Measurements from ENCODE around the gene ROBO1. TPM values are rescaled to one million over a fixed set of nuclear protein-coding genes. Genes with fewer than 3 reads are reported as not detected.

The ROBO1 gene
- total and polyA plus RNA-seq, 2 experiments from 2014 or later = 29.3 to 171 TPM

DNA sequence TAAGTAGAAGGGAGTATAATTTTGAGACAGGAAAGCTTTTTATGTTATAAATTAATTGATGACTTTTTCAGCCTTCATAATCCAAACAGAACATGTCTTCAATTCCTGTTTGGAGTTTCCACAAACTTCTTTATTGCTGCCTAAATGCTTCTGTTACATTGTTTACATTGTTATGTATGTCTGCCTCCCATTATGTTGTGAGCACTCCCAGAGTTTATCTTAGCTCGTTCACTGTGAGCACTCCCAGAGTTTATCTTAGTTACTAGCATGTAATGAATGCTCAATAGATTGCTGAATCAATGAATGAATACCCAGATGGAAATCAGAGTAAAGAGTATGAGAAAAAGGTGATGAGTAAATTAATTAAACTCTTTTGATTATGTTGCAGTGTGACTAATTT, 1178.0 kb downstream of the ROBO1 start:
- Histone ChIP-seq H3K9me3 (ENCODE audit: low read depth) (no peaks in the 10 kb centered on the region), H3K4me3 (no peak overlapping the region), H3K27ac (no peak overlapping the region), H3K4me1 (ENCODE audit: low read depth) (no peaks in the 10 kb centered on the region), H3K36me3 (no peaks in the 10 kb centered on the region), H3K27me3 (no peaks in the 10 kb centered on the region)
- DNase-seq (ENCODE audit: low read depth in 1 of 2, low spot score in 1 of 2) = peak in 1 of 2 donors; percentile 5
- TF ChIP-seq, protein P1, sequence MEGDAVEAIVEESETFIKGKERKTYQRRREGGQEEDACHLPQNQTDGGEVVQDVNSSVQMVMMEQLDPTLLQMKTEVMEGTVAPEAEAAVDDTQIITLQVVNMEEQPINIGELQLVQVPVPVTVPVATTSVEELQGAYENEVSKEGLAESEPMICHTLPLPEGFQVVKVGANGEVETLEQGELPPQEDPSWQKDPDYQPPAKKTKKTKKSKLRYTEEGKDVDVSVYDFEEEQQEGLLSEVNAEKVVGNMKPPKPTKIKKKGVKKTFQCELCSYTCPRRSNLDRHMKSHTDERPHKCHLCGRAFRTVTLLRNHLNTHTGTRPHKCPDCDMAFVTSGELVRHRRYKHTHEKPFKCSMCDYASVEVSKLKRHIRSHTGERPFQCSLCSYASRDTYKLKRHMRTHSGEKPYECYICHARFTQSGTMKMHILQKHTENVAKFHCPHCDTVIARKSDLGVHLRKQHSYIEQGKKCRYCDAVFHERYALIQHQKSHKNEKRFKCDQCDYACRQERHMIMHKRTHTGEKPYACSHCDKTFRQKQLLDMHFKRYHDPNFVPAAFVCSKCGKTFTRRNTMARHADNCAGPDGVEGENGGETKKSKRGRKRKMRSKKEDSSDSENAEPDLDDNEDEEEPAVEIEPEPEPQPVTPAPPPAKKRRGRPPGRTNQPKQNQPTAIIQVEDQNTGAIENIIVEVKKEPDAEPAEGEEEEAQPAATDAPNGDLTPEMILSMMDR (IDR thresholded peaks at IDR 0.05; ENCODE audit: low read depth, low read length) = no peak

- Histone ChIP-seq H3K27me3 (no peaks in the 10 kb centered on the region), H3K9me3 (ENCODE audit: low read depth) (no peaks in the 10 kb centered on the region), H3K4me1 (ENCODE audit: low read depth) (no peaks in the 10 kb centered on the region), H3K4me3 (no peak overlapping the region), H3K36me3 (no peaks in the 10 kb centered on the region), H3K27ac (no peak overlapping the region)
- no peak for DNase-seq (ENCODE audit: low read depth in 1 of 2, low spot score in 1 of 2)
- TF ChIP-seq, protein P1 (IDR thresholded peaks at IDR 0.05; ENCODE audit: low read depth, low read length) = no peak
These were observed 1178.7 kb downstream of the ROBO1 start for GRCh38 chr3:78588906-78589621.

DNA sequence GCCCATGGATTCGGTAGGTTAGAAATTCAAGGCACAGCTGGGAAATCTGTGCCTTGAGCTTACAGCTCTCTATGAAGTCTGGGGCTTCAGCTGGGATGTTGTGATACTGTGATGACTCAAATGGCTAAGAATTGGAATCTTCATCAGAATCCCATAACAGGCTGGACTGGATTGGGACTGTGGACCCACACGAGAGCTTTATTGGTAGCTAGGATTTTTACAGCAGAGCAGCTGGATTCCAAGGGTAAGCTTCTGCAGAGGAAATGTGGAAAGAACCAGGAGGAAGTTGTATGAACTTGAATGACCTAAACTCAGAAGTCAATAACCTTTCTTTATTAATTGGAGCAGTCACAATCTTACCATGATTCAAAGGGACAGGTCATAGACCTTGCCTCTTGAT, 1187.1 kb downstream of the ROBO1 start:
- H3K36me3 ChIP-seq = no peaks in the 10 kb centered on the region
- no peak overlapping the region for H3K4me3 ChIP-seq
- H3K27me3 ChIP-seq = no peaks in the 10 kb centered on the region
- no peak overlapping the region for H3K27ac ChIP-seq
- TF ChIP-seq, protein P1 (IDR thresholded peaks at IDR 0.05; ENCODE audit: low read depth, low read length) = no peak
- no peak for DNase-seq (ENCODE audit: low read depth in 1 of 2, low spot score in 1 of 2)
- H3K4me1 ChIP-seq (ENCODE audit: low read depth) = no peaks in the 10 kb centered on the region
- no peaks in the 10 kb centered on the region for H3K9me3 ChIP-seq (ENCODE audit: low read depth)

DNA sequence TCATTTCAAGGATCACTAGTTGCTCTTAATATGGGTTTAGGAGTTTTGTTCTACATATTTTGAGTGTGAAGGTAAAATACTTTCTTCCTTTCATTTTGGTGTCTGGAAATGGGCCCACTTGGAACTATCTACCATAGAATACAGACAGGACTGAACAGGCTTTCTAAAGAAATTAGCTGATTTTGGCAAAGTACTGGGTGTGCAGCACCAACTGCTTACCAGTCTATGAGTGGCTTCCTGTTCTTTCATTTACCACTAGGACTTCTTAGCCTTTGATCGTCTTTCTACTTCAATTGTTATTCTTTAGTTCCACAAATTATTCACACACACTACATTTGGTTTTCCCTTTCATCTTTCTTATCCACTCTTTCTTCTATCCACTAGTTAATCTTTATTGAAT, 1196.3 kb downstream of the ROBO1 start:
- Histone ChIP-seq H3K27ac (no peak overlapping the region), H3K4me3 (no peak overlapping the region), H3K9me3 (ENCODE audit: low read depth) (no peaks in the 10 kb centered on the region), H3K4me1 (ENCODE audit: low read depth) (no peaks in the 10 kb centered on the region), H3K27me3 (no peaks in the 10 kb centered on the region), H3K36me3 (no peaks in the 10 kb centered on the region)
- no peak for DNase-seq (ENCODE audit: low read depth in 1 of 2, low spot score in 1 of 2)
- TF ChIP-seq, protein P1 (IDR thresholded peaks at IDR 0.05; ENCODE audit: low read depth, low read length) = no peak

DNA sequence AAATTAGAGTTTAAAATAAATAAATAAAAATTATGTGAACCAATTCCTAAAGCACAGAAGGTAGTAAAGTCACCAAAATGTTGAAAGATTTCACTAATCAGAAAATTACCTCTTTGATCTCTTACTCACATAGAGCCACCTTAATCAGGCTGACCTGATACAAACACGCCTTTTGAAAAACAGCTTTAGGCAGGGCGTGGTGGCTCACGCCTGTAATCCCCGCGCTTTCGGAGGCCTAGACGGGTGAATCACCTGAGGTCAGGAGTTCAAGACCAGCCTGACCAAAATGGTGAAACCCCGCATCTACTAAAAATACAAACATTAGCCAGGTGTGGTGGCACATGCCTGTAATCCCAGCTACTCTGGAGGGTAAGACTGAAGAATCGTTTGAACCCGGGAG, 1197.3 kb downstream of the ROBO1 start:
- H3K27ac ChIP-seq = no peak overlapping the region
- no peaks in the 10 kb centered on the region for H3K9me3 ChIP-seq (ENCODE audit: low read depth)

More for the DNA sequence above, 1197.3 kb downstream of the ROBO1 start:
- DNase-seq (ENCODE audit: low read depth in 1 of 2, low spot score in 1 of 2) = no peak
- Histone ChIP-seq H3K4me3 (no peak overlapping the region), H3K4me1 (ENCODE audit: low read depth) (no peaks in the 10 kb centered on the region), H3K36me3 (no peaks in the 10 kb centered on the region), H3K27me3 (no peaks in the 10 kb centered on the region)
- TF ChIP-seq, protein P1 (IDR thresholded peaks at IDR 0.05; ENCODE audit: low read depth, low read length) = no peak

Data from cardiac muscle cell (in vitro differentiated cells and primary cell).